Caco-2 (cell line): Measurements from ENCODE around the gene CCR2. TPM values are rescaled to one million over a fixed set of nuclear protein-coding genes. Genes with fewer than 3 reads are reported as not detected.
"Not testable (repeated sequence)": the region's sequence is repeated elsewhere in the genome, so short reads cannot be mapped to it uniquely, and the experiment has no call there.

Experiments used
- BruUV-seq: library from RNA; stranded (reverse); fragments of 400-500 nt; replicated peaks from 2 replicates; lab custom pipeline; 2021; lab: Mats Ljungman, UMichigan
- CTCF ChIA-PET: fragments of 300-600 bp; sonication (Branson Sonifier 250); formaldehyde crosslinking; loops from one replicate; lab custom pipeline; 2022; ENCODE audit warnings: antibody characterized with exemption; lab: Charles Lee
- POLR2A ChIA-PET: fragments of 300-600 bp; sonication (Branson Sonifier 250); formaldehyde crosslinking; loops from one replicate; lab custom pipeline; 2022; ENCODE audit warnings: antibody characterized with exemption; lab: Charles Lee
- DNase-seq, 2 experiments: peaks; one replicate each; pipeline versions ENCODE4 v3.0.0 to v3.0.0-alpha.2; 2020 to 2022
- H3K27me3 ChIP-seq: replicated peaks from 2 replicates; pipeline ENCODE4 v1.6.0; 2011; ENCODE audit warnings: low read length; ENCODE audit not compliant: control insufficient read depth, insufficient read depth
- H3K36me3 ChIP-seq: 2 replicates; pipeline ENCODE4 v1.5.1; 2011; ENCODE audit warnings: low read length; ENCODE audit not compliant: control insufficient read depth, insufficient read depth
- H3K4me1 ChIP-seq: fragments of 250-450 bp; sonication (Bioruptor Pico); 2 replicates; pipeline ENCODE4 v1.5.1; 2020; ENCODE audit warnings: mild to moderate bottlenecking
- H3K4me3 ChIP-seq: 2 replicates; pipeline ENCODE4 v1.5.1; 2011; ENCODE audit warnings: low read depth, mild to moderate bottlenecking, control low read depth, low read length
- H3K9me3 ChIP-seq: fragments of 250-450 bp; sonication (Bioruptor Pico); 2 replicates; pipeline ENCODE4 v1.5.1; 2020; ENCODE audit warnings: mild to moderate bottlenecking, moderate library complexity
- H3K27ac Mint-ChIP-seq: one replicate; pipeline ENCODE4 v1.8.0; 2022; ENCODE audit warnings: mixed read lengths; ENCODE audit not compliant: unreplicated experiment
- H3K27me3 Mint-ChIP-seq: one replicate; pipeline ENCODE4 v1.8.0; 2022; ENCODE audit warnings: mixed read lengths; ENCODE audit not compliant: insufficient read depth, unreplicated experiment
- H3K36me3 Mint-ChIP-seq: one replicate; pipeline ENCODE4 v1.8.0; 2022; ENCODE audit warnings: mild to moderate bottlenecking, mixed read lengths; ENCODE audit not compliant: insufficient read depth, unreplicated experiment
- H3K4me1 Mint-ChIP-seq: one replicate; pipeline ENCODE4 v1.8.0; 2022; ENCODE audit warnings: low read depth, mixed read lengths; ENCODE audit not compliant: unreplicated experiment
- H3K4me3 Mint-ChIP-seq: one replicate; pipeline ENCODE4 v1.8.0; 2022; ENCODE audit warnings: mild to moderate bottlenecking, moderate library complexity, mixed read lengths; ENCODE audit not compliant: unreplicated experiment
- H3K9me3 Mint-ChIP-seq: one replicate; pipeline ENCODE4 v1.8.0; 2022; ENCODE audit warnings: mixed read lengths; ENCODE audit not compliant: unreplicated experiment
- intact Hi-C: fragments of 100-400 bp; cut with micrococcal nuclease; formaldehyde crosslinking; loops from one replicate; pipeline ENCODE4 v1.10.0; 2022; ENCODE audit not compliant: unreplicated experiment
- total RNA-seq: library from RNA; stranded (reverse); gene quantifications from 2 replicates; pipeline ENCODE4 v1.2.3, GENCODE V29; 2022
- TF ChIP-seq, protein P1 (sequence below), 2 experiments: fragments of 200-600 bp in 1 of 2; IDR thresholded peaks; 1 replicate in 1 of 2; 2 replicates in 1 of 2; pipeline versions ENCODE4 v1.5.1 to v1.8.0; 2011 to 2022; ENCODE audit warnings: antibody characterized with exemption in 1 of 2, control low read depth in 1 of 2, inconsistent platforms in 1 of 2, low read depth in 1 of 2, low read length in 1 of 2, mild to moderate bottlenecking in 1 of 2, moderate library complexity in 1 of 2; ENCODE audit not compliant: insufficient read depth in 1 of 2, severe bottlenecking in 1 of 2, unreplicated experiment in 1 of 2

The CCR2 gene
- total RNA-seq, 1 experiment from 2014 or later = not detected

DNA sequence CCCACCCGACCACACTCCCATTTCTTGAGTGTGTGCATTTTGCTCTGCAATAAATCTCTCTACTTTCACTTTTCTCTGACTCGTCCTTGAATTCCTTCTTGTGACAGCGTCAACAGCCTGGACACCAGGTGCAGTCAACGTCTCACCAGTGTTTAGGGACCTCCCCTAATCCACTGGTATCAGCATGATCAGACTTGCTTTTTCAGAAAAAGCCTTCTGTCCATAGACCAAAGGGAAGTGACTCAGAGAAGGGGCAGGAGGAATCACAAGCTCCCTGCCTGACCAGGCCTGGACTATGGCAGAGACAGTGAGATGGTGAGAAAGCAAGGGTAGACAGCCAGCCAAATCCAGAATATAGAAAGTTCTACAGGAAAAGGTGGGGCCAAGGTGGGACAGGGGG, 32.3 kb downstream of the CCR2 start:
- no peaks in the 10 kb centered on the region for H3K27me3 Mint-ChIP-seq
- no peak overlapping the region for H3K4me3 Mint-ChIP-seq
- H3K27ac Mint-ChIP-seq = no peak overlapping the region
- intact Hi-C loops = no loop called here
- BruUV-seq = no TSS peak
- H3K4me1 Mint-ChIP-seq = peaks cover 8% of the 10 kb centered on the region
- Histone ChIP-seq H3K4me3 (no peak overlapping the region), H3K4me1 (no peaks in the 10 kb centered on the region), H3K36me3 (no peaks in the 10 kb centered on the region), H3K27me3 (no peaks in the 10 kb centered on the region), H3K9me3 (no peaks in the 10 kb centered on the region)
- CTCF ChIA-PET = no interaction called here
- DNase-seq = peak; percentile 37 to 73
- POLR2A ChIA-PET = no interaction called here
- TF ChIP-seq, protein P1, sequence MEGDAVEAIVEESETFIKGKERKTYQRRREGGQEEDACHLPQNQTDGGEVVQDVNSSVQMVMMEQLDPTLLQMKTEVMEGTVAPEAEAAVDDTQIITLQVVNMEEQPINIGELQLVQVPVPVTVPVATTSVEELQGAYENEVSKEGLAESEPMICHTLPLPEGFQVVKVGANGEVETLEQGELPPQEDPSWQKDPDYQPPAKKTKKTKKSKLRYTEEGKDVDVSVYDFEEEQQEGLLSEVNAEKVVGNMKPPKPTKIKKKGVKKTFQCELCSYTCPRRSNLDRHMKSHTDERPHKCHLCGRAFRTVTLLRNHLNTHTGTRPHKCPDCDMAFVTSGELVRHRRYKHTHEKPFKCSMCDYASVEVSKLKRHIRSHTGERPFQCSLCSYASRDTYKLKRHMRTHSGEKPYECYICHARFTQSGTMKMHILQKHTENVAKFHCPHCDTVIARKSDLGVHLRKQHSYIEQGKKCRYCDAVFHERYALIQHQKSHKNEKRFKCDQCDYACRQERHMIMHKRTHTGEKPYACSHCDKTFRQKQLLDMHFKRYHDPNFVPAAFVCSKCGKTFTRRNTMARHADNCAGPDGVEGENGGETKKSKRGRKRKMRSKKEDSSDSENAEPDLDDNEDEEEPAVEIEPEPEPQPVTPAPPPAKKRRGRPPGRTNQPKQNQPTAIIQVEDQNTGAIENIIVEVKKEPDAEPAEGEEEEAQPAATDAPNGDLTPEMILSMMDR (IDR thresholded peaks at IDR 0.05; ENCODE audit: insufficient read depth in 1 of 2, low read depth in 1 of 2, low read length in 1 of 2, severe bottlenecking in 1 of 2, unreplicated experiment in 1 of 2) = no peak
- peaks cover 6% of the 10 kb centered on the region for H3K9me3 Mint-ChIP-seq
- H3K36me3 Mint-ChIP-seq = no peaks in the 10 kb centered on the region

GRCh38 chr3:46388847-46389246, 34.9 kb downstream of the CCR2 start:
- H3K27me3 ChIP-seq, H3K4me1 ChIP-seq, POLR2A ChIA-PET, H3K36me3 ChIP-seq, H3K9me3 ChIP-seq, BruUV-seq, H3K36me3 Mint-ChIP-seq, H3K27me3 Mint-ChIP-seq, intact Hi-C loops, H3K27ac Mint-ChIP-seq, CTCF ChIA-PET, H3K4me3 ChIP-seq, H3K4me3 Mint-ChIP-seq, DNase-seq, H3K9me3 Mint-ChIP-seq: not testable (repeated sequence)
- H3K4me1 Mint-ChIP-seq = peaks cover 16% of the 10 kb centered on the region

DNA sequence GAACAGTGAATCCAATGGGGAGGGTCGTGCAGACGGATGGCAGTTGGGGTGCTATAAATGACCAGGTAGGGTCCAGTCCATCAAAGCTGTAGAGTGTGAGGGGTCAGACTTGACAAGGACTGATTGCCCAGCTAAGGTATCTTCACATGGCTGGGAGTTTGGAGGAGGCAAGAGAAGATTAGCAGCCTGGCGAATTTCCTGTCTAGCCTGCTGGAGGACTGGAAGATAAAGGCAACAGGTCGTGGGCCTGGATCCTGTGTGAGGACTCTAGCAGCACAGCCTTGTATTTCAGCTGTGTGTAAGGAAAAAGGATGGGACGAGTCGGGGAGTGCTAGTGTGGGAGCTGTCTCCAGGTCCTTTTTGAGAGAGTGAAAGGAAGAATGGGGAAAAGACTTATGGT, 35.4 kb downstream of the CCR2 start:
- peaks cover 17% of the 10 kb centered on the region for H3K4me1 Mint-ChIP-seq
- no peak overlapping the region for H3K4me3 ChIP-seq
- no peaks in the 10 kb centered on the region for H3K27me3 Mint-ChIP-seq
- no TSS peak for BruUV-seq
- peaks cover 6% of the 10 kb centered on the region for H3K9me3 Mint-ChIP-seq
- intact Hi-C loops = no loop called here
- TF ChIP-seq, protein P1 (IDR thresholded peaks at IDR 0.05; ENCODE audit: insufficient read depth in 1 of 2, low read depth in 1 of 2, low read length in 1 of 2, severe bottlenecking in 1 of 2, unreplicated experiment in 1 of 2) = no peak
- H3K4me3 Mint-ChIP-seq = no peak overlapping the region
- peaks cover 5% of the 10 kb centered on the region for H3K36me3 Mint-ChIP-seq
- ChIA-PET POLR2A (no interaction called here), CTCF (no interaction called here)
- H3K27me3 ChIP-seq = no peaks in the 10 kb centered on the region
- H3K4me1 ChIP-seq = peaks cover 8% of the 10 kb centered on the region; the same call in 1 of the 2 replicates
- DNase-seq = no peak
- no peaks in the 10 kb centered on the region for H3K9me3 ChIP-seq
- no peak overlapping the region for H3K27ac Mint-ChIP-seq
- H3K36me3 ChIP-seq = no peaks in the 10 kb centered on the region

DNA sequence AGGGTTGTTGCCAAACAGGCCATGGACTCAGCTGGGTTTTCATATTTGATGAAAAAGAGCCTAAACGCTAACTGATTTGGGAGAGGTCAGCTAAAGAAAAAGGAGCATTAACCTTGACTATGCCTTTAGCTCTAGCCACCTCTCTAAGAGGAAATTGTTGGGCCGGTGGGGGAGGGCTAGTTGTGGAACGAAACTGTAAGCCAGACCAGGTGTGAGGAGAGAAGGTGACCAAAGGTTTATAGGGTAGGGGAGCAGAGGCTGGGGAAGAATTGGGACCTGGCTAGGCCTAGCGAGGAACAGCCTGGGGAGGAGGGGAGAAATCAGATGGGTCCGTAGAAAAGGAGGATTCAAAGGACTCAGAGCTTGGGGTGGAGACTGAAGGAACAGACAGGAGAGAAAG, 37.6 kb downstream of the CCR2 start:
- H3K27ac Mint-ChIP-seq, H3K36me3 ChIP-seq, H3K27me3 ChIP-seq, POLR2A ChIA-PET, H3K9me3 ChIP-seq, CTCF ChIA-PET, H3K36me3 Mint-ChIP-seq, BruUV-seq, H3K27me3 Mint-ChIP-seq, DNase-seq, H3K9me3 Mint-ChIP-seq, H3K4me3 ChIP-seq, intact Hi-C loops, H3K4me3 Mint-ChIP-seq, H3K4me1 ChIP-seq: not testable (repeated sequence)
- H3K4me1 Mint-ChIP-seq = peaks cover 25% of the 10 kb centered on the region
